ENCODE results near the gene THRSP.

Gene THRSP

GRCh38 chr11:78100261-78100660, 36.6 kb downstream of the THRSP start:
- DNase-seq = no peak

- no peak for DNase-seq
These were observed 37.2 kb downstream of the THRSP start for GRCh38 chr11:78100676-78101472.

- DNase-seq = no peak
These were observed 45.7 kb downstream of the THRSP start for GRCh38 chr11:78109081-78110015.

- no peak for DNase-seq
These were observed 46.7 kb downstream of the THRSP start for GRCh38 chr11:78110351-78110750.

GRCh38 chr11:78110830-78111229, 47.2 kb downstream of the THRSP start:
- DNase-seq = no peak

- no peak for DNase-seq
These were observed 47.6 kb downstream of the THRSP start for GRCh38 chr11:78111298-78111697.

- no peak for DNase-seq
These were observed 49.1 kb downstream of the THRSP start for GRCh38 chr11:78112582-78113275.

Measured in NCI-H510A treated with DMSO at 0.1 percent for 48 hours (cell line).